MCF 10A (cell line): ENCODE data around the gene OR9Q2. TPM values are rescaled to one million over a fixed set of nuclear protein-coding genes. Genes with fewer than 3 reads are reported as not detected.
"Not testable (repeated sequence)": the region's sequence is repeated elsewhere in the genome, so short reads cannot be mapped to it uniquely, and the experiment has no call there.

Experiments
- BruUV-seq: library from RNA; stranded (reverse); fragments of 400-500 nt; replicated peaks from 2 replicates; lab custom pipeline; 2021; lab: Mats Ljungman, UMichigan
- CTCF ChIA-PET: fragments of 300-600 bp; sonication (Branson Sonifier 250); formaldehyde crosslinking; extraction: SDS; loops from one replicate; lab custom pipeline; 2021; ENCODE audit warnings: antibody characterized with exemption, inconsistent platforms; lab: Yijun Ruan, JAX
- POLR2A ChIA-PET: fragments of 300-600, 350-650 bp; sonication (Branson Sonifier 250); formaldehyde crosslinking; extraction: SDS; loops from one replicate; lab custom pipeline; 2020; ENCODE audit warnings: antibody characterized with exemption, inconsistent platforms; lab: Yijun Ruan, JAX
- DNase-seq: peaks from one replicate; pipeline ENCODE4 v3.0.0-alpha.2; 2018; ENCODE audit not compliant: unreplicated experiment
- H3K27ac Mint-ChIP-seq: one replicate; pipeline ENCODE4 v1.8.0; 2022; ENCODE audit warnings: mild to moderate bottlenecking, low read depth, mixed read lengths; ENCODE audit not compliant: unreplicated experiment
- H3K27me3 Mint-ChIP-seq: one replicate; pipeline ENCODE4 v1.8.0; 2022; ENCODE audit warnings: mixed read lengths; ENCODE audit not compliant: insufficient read depth, unreplicated experiment
- H3K36me3 Mint-ChIP-seq: one replicate; pipeline ENCODE4 v1.8.0; 2022; ENCODE audit warnings: mild to moderate bottlenecking, moderate library complexity, mixed read lengths; ENCODE audit not compliant: insufficient read depth, unreplicated experiment
- H3K4me1 Mint-ChIP-seq: one replicate; pipeline ENCODE4 v1.8.0; 2022; ENCODE audit warnings: mixed read lengths; ENCODE audit not compliant: insufficient read depth, unreplicated experiment
- H3K4me3 Mint-ChIP-seq: one replicate; pipeline ENCODE4 v1.8.0; 2022; ENCODE audit warnings: mild to moderate bottlenecking, moderate library complexity, mixed read lengths; ENCODE audit not compliant: unreplicated experiment
- H3K9me3 Mint-ChIP-seq: one replicate; pipeline ENCODE4 v1.8.0; 2022; ENCODE audit warnings: mixed read lengths; ENCODE audit not compliant: unreplicated experiment
- CTCF ChIP-seq: fragments of 200-600 bp; IDR thresholded peaks from one replicate; pipeline ENCODE4 v1.8.0; 2022; ENCODE audit warnings: antibody characterized with exemption, mild to moderate bottlenecking; ENCODE audit not compliant: unreplicated experiment
- intact Hi-C: fragments of 100-400 bp; cut with micrococcal nuclease; formaldehyde crosslinking; loops from 2 replicates; pipeline ENCODE4 v1.14.1; 2022
- total RNA-seq: library from RNA; stranded (reverse); gene quantifications from 2 replicates; pipeline ENCODE4 v1.2.3, GENCODE V29; 2022

Gene OR9Q2
- total RNA-seq, 1 experiment from 2014 or later, result not detected

GRCh38 chr11:58195939-58196338 lies 7.1 kb downstream of the OR9Q2 start:
- intact Hi-C loops, result no loop called here
- DNase-seq, result no peak
- Mint-ChIP-seq H3K9me3 (no peaks in the 10 kb centered on the region), H3K36me3 (no peaks in the 10 kb centered on the region), H3K4me3 (no peak overlapping the region), H3K27me3 (no peaks in the 10 kb centered on the region), H3K27ac (no peak overlapping the region), H3K4me1 (no peaks in the 10 kb centered on the region)
- CTCF ChIA-PET, result no interaction called here
- BruUV-seq, result no TSS peak
- no peak for TF ChIP-seq CTCF
- POLR2A ChIA-PET, result no interaction called here

- CTCF ChIA-PET, result no interaction called here
- TF ChIP-seq CTCF, result no peak
- Mint-ChIP-seq H3K4me3 (no peak overlapping the region), H3K36me3 (no peaks in the 10 kb centered on the region), H3K9me3 (peaks cover 6% of the 10 kb centered on the region), H3K27me3 (no peaks in the 10 kb centered on the region), H3K4me1 (no peaks in the 10 kb centered on the region), H3K27ac (no peak overlapping the region)
- intact Hi-C loops, result no loop called here
- BruUV-seq, result no TSS peak
- POLR2A ChIA-PET, result no interaction called here
- no peak for DNase-seq
These were observed 10.4 kb downstream of the OR9Q2 start for GRCh38 chr11:58199271-58199670.

DNA sequence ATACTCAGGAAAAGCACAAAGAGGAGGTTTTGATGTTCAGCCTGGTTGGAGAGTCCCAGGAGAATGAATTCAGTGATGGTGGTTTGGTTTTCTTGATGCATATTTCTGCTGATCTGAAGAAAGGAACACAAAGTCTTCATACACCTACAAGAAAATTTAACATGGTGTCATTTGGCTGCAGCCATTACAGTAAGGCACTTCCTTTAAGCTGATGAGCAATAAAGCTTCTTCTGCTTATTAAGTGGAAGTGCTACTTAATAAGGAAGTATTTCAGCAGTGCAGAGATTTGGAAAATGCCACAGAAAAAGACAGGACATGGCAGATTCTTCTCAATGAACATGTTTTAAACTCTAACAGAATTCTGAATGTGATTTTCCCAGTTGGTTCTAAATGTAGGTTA lies 15.2 kb downstream of the OR9Q2 start, which contains the start of gene OR1S2:
TSS of gene OR1S2 (minus strand) at position 101 of the 400 bp plus-strand sequence. CDS start at position 101, 0 bp downstream.
- Mint-ChIP-seq H3K4me3 (no peak within 1 kb of the TSS), H3K4me1 (no peaks in the 10 kb centered on the region), H3K27me3 (no peaks in the 10 kb centered on the region), H3K27ac (no peak within 1 kb of the TSS), H3K36me3 (no peaks in the 10 kb centered on the region), H3K9me3 (peaks cover 6% of the 10 kb centered on the region)
- ChIA-PET POLR2A (no interaction called here), CTCF (interaction anchor here (1.5 kb wide), 1 partner anchor 14 kb away, joined by 3 read pairs; no protein-coding TSS in a partner anchor)
- DNase-seq, result no peak
- intact Hi-C loops, result no loop called here
- no peak for TF ChIP-seq CTCF
- no TSS peak for BruUV-seq

DNA sequence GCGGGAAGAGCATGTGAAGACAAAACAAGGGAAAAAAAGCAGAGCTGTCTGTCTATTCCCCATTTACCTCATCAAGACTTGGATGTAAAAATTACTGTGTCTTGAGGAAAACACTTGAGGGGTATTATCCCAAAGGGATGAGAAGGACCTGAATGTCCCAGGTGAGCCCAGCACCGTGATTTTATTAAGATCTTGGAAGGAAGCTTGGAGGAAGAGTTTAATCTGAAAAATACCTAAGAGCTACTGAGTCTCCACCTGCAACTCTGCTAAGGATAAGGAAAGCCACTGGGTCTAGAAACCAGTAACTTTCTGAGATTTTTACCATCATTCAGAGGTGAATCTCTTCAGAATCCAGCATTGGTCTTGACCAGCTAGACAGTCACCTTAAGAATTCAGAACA lies 23.6 kb downstream of the OR9Q2 start, which contains the start of gene OR1S1:
TSS of gene OR1S1 (plus strand) at position 301 of the 400 bp plus-strand sequence.
- H3K36me3 Mint-ChIP-seq, DNase-seq, H3K4me3 Mint-ChIP-seq, intact Hi-C loops, H3K27ac Mint-ChIP-seq, BruUV-seq, H3K9me3 Mint-ChIP-seq, POLR2A ChIA-PET, H3K27me3 Mint-ChIP-seq, H3K4me1 Mint-ChIP-seq, CTCF ChIA-PET: not testable (repeated sequence)

DNA sequence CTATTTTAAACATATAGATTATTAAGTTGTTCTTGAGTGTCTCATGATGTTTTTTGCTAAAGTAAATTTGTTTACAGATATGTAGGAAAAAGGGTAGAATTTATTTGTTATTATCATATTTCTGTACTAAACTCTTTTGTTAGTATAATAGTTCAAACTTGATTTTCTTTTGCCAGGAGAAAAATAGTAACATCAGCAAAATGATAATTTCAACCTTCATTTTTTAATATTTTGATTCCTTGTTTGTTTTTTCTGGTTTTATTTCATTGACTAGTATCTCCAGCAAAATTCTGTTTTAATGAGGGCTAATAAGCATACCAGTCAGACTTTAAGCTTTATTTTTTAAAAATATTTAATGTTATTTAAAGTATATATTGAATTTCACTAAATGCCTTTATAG lies 27.6 kb downstream of the OR9Q2 start:
- POLR2A ChIA-PET, result no interaction called here
- Mint-ChIP-seq H3K27me3 (no peaks in the 10 kb centered on the region), H3K27ac (no peak overlapping the region), H3K9me3 (no peaks in the 10 kb centered on the region), H3K4me3 (no peak overlapping the region), H3K36me3 (no peaks in the 10 kb centered on the region), H3K4me1 (peaks cover 6% of the 10 kb centered on the region)
- CTCF ChIA-PET, result no interaction called here
- intact Hi-C loops, result no loop called here
- no TSS peak for BruUV-seq
- DNase-seq, result no peak
- no peak for TF ChIP-seq CTCF
